GM18519 (cell line): Measurements from ENCODE around the gene DMRT3.

Experiments used
- ATAC-seq: cut with Tn5 transposase; IDR thresholded peaks from one replicate; pipeline ENCODE4 v1.9.1; 2021; ENCODE audit warnings: mild to moderate bottlenecking, moderate library complexity; ENCODE audit not compliant: unreplicated experiment, low FRiP score

DMRT3 gene

GRCh38 chr9:976258-976942, at the start of gene DMRT3:
Gene DMRT3, plus strand, starts transcription at chr9:976655. Its CDS starts 347 bp downstream, at chr9:977002.
- ATAC-seq = no peak

- ATAC-seq = no peak
These were observed 49.5 kb upstream of the DMRT3 start for GRCh38 chr9:926976-927375.

- no peak for ATAC-seq
These were observed 48.0 kb upstream of the DMRT3 start for GRCh38 chr9:928363-929042.

- no peak for ATAC-seq
These were observed 46.7 kb upstream of the DMRT3 start for GRCh38 chr9:929719-930118.

GRCh38 chr9:933356-933755, 43.1 kb upstream of the DMRT3 start:
- no peak for ATAC-seq

- ATAC-seq = no peak
These were observed 41.0 kb upstream of the DMRT3 start for GRCh38 chr9:935348-935965.

GRCh38 chr9:942805-943580, 33.5 kb upstream of the DMRT3 start:
- ATAC-seq = no peak

- ATAC-seq = no peak
These were observed 28.5 kb upstream of the DMRT3 start for GRCh38 chr9:947985-948384.

GRCh38 chr9:948497-948896, 28.0 kb upstream of the DMRT3 start:
- ATAC-seq = no peak

GRCh38 chr9:950139-950538, 26.3 kb upstream of the DMRT3 start:
- no peak for ATAC-seq

- no peak for ATAC-seq
These were observed 23.9 kb upstream of the DMRT3 start for GRCh38 chr9:952546-952945.

- no peak for ATAC-seq
These were observed 17.4 kb upstream of the DMRT3 start for GRCh38 chr9:959105-959504.

GRCh38 chr9:959914-960313, 16.5 kb upstream of the DMRT3 start:
- ATAC-seq = no peak

- no peak for ATAC-seq
These were observed 14.4 kb upstream of the DMRT3 start for GRCh38 chr9:962023-962422.

- ATAC-seq = no peak
These were observed 11.0 kb upstream of the DMRT3 start for GRCh38 chr9:965497-965896.

GRCh38 chr9:966870-967269, 9.6 kb upstream of the DMRT3 start:
- ATAC-seq = no peak

- ATAC-seq = no peak
These were observed 9.0 kb upstream of the DMRT3 start for GRCh38 chr9:967436-967835.

GRCh38 chr9:967903-968641, 8.4 kb upstream of the DMRT3 start:
- ATAC-seq = no peak

- no peak for ATAC-seq
These were observed 6.9 kb upstream of the DMRT3 start for GRCh38 chr9:969310-970150.
